NCI-H446 treated with DMSO at 0.1 percent for 48 hours (cell line): ENCODE data around the gene TEX19.
A peak's percentile ranks its signal among the peaks of the same experiment; 100 is the strongest.
"Not testable (repeated sequence)": the region's sequence is repeated elsewhere in the genome, so short reads cannot be mapped to it uniquely, and the experiment has no call there.

Source experiments
- DNase-seq: peaks from one replicate; lab custom pipeline; 2025; lab: John Stamatoyannopoulos, UW

The TEX19 gene

DNA sequence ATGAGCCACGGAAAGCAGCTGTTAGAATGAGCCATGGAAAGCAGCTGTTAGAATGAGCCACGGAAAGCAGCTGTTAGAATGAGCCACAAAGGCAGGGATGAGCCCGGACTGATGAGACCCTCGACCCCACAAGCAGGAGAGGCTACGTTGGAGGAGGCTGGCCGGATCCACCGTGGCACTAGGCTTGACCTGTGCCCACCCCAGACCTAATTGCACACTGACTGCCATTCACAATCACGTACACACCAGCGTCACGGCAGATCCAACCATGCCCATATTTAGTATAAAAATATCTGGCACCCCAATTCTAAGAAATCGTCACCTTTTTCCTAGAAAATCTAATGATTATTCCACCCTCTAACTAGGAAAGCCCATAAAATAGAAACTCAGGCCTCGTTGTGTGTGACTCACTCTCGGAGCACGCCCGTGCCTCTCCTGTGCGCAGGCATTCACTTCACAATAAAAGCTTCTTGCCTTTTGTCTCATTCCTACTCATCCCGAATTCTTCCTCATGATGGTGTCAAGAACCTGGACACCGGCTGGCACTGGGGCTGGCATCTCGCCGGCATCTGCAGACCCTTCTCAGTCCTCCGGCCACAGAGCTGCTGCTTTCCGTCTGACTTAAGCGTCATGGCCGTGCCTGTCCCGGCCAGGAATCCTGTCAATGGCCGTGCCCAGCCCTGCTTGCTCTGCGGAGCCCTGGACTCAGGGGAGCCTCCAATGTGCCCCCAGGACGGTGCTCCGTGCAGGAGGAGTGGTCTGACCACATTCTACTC is 20.0 kb upstream of the TEX19 start:
- DNase-seq: no peak

DNA sequence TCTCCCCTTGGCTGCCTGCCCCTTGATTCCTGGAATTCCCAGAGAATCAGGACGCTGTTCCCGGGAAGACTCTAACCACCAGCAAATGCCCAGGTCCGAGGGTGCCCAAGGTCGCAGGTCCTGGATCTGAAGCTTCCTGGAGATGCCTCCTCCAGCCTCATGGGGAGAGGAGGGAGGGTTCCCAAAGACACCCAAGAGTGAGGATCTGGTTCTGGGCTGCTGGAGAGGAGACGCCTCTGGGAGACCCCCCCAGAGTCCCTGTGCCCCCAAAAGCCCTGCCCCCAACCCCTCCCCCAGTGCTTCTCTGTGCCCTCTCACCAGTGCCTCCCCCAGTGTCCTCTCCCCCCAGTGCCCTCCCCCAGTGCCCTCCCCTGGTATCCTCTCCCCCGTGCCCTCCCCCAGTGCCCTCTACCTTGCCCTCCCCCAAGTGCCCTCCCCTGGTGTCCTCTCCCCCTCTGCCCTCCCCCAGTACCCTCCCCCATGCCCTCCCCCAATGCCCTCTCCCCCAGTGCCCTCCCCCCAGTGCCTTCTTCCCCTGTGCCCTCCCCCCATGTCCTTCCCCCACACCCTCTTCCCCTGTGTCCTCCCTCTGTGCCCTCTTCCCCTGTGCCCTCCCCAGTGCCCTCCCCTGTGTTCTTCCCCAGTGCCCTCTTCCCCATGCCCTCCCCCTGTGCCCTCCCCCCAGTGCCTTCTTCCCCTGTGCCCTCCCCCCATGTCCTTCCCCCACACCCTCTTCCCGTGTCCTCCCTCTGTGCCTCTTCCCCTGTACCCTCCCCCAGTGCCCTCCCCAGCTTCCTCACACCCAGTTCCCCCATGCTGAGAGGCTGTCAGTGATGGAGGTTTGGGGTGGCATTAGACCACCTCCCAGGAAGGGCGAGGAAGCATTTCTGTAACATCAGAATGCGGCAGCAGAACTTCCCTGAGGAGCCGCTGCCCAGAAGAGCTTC is 19.1 kb upstream of the TEX19 start:
- no peak for DNase-seq

DNA sequence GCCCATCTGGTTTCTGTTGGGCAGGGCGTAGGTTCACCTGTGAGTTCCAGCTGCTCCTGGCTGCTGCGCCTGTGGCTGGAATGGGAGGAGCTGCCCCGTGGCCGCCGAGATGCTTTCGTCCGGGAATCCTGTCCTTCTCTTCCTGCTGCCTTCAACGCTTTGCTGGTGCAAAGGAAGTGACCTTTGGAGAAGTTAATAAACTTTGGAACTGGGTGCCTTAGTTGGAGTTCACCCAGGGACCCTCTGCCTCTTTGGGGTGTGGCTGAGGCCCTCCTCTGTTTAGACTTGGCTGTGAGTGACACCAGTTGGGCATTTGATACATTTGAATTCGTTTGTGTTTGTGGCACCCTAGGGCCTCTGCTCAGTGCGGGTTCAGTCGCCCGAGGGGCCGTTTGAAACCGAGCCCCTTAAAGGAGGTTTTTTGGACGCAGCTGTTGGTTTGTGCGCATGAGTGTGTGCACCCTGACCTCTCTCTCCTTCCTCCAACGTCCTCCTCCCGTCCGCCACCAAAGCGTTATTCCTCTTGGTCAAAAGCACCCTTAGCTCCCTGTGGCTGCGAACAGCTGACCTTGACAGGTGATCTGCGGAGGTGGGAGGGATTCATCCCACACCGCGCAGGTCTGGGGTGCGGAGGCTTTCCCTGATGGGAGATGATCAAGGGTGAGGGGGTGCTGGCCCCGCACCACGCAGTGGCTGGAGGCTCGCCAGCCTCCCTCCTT is 16.5 kb upstream of the TEX19 start:
- DNase-seq: no peak

DNA sequence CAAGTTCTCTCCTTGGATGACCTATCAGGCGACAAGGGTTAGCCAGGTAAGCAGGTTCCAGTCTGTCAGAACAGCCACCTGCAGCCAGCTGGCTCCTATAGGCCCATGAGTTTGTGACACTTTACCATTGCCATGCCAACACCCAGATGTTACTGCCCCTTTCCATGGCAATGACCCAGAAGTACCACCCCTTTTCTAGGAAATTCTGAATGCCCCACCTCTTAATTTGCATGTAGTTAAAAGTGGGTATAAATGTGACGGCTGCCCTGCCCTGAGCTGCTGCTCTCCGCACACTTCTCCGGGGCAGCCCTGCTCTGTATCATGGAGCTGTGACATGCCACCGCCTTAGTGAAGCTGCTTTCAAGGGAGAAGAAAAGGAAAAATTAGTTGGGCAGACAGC is 15.5 kb upstream of the TEX19 start:
- DNase-seq: no peak

DNA sequence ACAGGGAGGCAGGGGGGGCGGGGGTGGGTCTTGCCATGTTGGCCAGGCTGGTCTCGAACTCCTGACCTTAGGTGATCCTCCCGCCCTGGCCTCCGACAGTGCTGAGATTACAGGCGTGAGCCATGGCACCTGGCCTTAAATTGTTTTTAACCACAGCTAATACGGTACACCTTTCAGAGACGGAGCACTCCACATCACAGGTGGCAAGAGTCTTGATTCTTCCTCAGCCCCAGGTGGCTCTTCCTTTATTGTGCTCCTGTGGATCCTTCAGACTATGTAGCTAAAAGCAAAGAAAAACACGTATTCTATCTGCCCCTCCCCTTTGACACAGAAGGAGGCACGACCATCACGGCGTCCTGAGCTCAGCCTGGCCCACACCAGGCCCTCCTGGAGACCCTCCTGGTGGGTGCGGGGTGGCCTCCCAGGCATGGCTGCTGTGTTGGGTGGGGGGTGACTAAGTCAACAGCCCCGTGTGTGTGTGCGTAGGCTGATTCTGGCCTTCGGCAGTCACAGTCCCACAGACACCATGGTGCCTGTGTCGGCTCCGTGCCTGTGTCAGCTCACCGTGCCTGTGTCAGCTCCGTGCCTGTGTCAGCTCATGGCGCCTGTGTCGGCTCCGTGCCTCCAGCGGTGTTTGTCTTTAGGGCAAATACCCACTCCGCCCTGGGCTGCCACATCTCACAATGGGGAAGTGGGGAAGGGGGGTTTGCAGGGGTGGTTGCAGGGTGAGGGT is 14.7 kb upstream of the TEX19 start:
- no peak for DNase-seq

DNA sequence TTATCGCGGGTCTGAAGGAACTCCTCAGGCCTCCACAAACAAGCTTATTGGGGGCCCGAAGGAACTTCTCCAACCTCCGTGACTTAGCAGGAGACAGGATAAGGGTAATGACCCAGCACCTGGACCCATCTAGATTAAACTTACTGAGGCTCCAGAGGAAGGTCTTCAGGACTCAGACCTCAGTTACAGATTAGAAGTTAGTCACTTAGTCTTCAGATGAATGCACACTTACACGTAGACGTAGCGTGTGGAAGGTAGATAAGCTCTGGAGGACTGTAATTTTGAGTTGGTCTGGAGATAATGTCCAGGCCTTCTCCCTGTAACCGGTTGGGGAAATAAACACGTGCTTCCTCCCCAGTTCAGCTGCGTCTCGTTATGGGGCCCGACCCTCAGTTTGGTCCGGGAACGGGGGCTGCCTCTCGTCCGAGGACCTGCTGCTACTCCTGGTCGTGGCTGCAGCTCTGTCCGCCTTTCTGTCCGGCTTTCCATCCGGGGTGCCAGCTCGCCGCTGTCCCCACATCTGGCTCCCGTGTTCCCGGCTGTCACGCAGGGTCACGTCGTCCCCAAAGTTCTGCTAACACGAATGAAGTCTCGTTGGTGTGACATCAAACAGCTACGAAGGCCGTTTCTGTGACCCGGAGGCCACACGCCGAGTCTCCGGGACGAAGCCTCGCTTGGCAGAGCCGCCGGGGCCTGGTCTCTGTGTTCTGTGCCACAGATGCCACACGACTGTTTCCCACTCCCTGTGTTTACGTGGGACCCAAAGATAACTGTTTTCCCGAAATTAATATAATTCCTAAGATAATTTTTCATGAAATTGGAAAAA is 13.7 kb upstream of the TEX19 start:
- DNase-seq: no peak

DNA sequence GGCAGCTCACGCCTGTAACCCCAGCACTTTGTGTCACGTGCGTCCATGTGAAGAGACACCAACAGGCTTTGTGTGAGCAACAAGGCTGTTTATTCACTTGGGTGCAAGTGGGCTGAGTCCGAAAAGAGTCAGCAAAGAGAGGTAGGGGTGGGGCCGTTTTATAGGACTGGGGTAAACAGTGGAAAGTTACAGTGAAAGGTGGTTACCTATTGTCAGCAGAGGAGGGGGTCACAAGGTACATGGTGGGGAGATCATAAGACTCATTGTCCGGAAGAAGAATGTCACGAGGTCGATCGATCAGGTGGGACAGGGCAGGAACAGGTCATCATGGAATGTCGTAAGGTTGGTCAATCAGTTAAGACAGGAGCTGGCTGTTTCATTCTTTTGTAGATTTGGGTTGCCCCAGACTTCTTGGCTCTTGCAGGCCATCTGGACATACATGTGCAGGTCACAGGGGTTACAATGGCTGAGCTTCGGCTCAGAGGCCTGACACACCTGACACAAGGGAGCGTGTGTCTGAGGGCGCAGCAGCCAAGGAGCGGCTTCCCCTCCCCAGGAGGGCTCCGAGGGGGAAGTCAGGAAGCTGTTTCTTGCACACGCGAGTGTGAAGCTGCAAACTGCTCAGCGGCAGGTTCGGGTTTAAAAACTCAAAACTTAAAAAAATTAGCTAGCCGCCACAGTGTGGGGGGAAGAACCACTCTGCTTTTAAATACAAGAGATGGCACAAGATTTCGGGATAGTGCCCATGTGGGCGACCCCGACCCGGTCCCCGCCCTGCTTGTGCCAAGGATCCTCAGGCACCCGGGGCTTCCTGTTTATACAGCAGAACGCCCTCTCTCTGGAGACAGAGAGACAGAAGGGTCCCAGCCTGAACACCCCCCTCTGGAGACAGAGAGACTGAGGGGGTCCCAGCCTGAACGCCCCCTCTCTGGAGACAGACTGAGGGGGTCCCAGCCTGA is 12.4 kb upstream of the TEX19 start:
- no peak for DNase-seq

DNA sequence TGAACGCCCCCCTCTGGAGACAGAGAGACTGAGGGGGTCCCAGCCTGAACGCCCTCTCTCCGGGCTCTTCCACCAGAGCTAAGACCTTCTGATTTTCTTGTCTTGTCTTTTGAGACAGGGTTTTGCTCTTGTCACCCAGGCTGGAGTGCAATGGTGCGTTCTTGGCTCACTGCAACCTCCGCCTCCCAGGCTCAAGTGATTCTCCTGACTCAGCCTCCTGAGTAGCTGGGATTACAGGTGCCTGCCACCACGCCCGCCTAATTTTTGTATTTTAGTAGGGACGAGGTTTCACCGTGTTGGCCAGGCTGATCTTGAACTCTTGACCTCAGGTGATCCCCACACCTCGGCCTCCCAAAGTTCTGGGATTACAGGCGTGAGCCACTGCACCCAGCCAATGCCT is 11.1 kb upstream of the TEX19 start:
- not testable (repeated sequence) for DNase-seq

DNA sequence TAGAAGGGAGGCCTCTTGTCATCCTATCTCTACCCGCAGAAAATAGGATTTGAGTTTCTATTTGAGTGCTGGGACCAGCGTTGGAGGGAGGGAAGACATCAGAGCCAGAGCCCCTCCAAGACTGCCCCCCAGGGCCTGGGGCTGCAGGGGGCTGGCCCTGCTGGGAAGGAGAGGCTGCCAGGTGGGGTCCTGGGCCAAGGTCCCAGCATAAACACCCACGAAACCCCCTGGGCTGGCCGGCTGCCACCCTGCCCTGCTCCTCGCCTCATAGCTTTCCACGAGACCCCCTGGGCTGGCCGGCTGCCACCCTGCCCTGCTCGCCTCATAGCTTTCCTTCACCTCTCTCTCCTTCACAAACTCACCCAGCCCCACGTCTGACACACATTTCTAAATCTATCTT is 10.6 kb upstream of the TEX19 start:
- DNase-seq: no peak

DNA sequence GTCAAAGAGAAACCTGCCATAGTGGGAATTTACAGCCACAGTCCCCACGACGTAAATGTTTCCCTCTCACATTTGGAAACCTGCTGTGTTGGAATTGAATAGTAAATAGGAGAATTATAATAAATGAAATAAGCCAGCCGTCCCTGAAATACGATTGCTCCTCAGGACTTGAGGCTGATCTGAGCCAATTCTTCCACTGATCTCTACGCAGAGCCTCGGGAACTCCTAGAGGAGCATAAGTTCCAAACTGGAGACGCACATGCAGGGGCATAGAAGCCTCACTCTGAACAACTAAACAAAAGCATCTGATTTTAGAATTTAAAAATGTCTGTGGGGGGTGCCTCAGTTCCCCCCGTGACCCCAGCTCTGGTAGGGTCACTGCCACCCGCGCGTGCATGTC is 10.2 kb upstream of the TEX19 start:
- DNase-seq: no peak

DNA sequence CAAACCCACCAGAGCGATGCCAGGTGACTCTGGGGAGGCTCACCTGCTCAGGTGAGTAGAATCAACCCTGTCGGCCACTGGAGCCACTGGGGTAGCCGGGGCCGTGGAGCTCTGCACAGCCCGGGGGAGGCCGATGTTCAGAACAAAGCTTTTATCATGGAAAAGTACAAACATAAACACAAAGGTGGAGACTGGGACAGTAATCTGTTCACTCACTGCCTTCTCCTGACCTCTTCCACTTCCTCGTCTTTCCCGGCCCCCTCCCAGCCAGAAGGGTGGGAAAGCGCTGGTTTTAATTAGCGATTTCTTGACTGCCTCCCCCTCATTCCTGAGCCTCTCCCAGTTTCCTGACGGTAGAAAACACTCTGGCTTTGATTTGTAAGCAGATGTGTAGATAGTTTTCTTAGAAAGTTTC is 9.8 kb upstream of the TEX19 start:
- no peak for DNase-seq

DNA sequence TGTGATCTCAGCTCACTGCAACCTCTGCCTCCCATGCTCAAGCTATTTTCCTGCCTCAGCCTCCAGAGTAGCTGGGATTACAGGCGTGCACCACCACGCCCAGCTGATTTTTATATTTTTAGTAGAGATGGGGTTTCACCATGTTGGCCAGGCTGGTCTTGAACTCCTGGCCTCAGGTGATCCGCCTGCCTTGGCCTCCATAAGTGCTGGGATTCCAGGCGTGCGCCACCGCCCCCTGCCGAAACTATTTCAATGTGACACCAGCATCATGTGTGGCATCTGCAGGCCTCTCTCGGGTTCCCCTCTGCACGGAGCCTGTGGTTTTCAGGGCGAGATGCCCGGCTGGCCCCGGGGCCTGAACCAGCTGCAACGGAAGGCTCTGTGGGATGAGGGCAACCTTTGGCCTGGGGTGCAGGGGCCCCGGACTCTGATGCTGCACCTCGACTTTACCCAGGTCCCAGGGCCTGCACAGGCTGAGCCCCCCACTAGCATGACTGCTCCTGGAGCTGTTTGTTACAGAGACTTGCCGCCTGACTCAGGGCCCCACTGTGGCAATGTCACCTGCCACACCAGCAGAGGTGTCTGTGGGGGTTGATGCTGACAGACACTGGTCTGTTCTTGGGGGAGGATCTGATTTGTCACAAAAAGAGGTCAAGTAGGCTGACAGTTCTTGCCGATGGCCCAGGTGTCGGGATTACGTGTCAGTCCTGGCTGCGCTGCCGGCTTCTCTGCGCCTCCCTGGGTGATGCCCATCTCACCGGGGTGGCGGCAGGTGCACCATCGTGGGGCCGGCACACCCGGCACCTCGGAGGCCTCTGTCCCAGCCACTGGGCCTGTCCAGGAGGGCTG is 8.6 kb upstream of the TEX19 start:
- DNase-seq: no peak

DNA sequence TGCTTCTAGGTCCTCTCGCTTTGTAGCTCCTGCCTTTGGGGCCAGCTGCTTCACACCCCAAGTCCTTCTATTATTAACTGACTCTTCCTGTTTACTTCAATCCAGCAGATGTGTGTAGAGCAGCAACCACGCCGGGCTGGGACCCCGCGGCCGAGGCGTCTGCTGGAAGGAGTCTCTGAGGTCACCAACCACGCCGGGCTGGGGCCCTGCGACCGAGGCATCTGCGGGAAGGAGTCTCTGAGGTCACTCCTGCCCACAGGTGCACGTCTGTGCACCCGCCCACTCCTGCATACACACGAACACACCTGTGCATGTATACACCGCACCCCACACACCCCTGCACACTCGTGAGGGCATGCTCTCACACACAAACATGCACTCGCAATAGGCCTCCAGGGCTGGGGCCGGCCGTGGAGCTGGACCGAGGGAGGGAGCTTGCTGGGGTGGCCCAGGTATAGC is 7.8 kb upstream of the TEX19 start:
- no peak for DNase-seq

DNA sequence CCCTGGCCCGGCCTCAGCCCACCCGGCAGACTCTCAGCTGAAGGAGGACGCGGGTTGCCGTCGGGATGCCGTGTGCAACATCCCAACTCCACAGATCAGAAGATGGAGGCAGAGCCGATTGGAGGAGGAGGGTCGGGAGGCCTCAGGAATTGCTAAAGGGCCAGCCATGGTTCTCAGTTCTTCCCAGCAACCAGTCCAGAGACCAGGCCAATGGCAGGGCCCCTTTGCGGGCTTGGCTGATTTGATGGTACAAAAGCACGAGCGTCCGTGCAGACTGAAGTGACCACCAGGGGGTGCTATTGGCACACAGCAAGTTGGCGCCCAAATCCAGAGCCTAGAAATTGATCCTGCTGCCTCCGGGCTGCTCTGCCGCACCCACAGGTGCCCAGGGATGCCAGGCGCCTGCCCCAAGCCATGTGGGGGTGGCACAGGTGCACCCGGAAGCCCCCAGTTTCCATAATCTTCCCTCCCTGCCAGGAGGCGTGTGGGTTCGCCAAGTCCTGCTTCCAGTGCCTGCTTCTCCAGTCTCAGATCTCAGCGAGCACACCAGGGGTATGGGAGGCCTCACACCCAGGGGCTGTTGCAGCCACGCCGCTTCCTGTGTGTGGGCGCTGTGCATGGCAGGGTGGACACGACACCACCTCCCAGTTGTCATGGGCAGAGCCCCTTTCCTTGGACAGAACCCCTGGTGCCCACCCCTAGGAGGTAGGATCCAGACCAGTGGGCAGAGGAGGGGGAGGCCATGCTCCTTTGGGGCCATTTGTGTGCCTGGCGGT is 7.1 kb upstream of the TEX19 start:
- DNase-seq: peak; percentile 56

DNA sequence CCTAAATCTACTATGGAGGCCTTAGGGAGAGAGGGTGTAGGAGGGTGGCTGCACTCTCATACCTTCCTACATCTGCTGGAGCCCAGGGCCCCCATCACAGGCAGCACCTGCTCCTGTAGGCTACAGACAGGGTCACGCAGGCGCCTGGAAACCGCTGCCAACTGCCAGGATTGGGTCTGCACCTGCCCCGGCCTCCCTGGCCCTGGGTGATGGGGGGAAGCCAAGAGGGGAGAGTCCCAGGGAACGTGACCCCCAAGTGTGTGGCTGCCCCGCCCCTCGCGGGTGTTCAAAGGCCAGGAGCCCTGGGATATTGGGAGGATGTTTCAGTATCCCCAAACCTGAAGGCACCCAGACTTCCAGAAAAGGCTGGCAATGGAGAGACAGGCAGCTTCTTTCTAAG is 5.6 kb upstream of the TEX19 start:
- DNase-seq: no peak

DNA sequence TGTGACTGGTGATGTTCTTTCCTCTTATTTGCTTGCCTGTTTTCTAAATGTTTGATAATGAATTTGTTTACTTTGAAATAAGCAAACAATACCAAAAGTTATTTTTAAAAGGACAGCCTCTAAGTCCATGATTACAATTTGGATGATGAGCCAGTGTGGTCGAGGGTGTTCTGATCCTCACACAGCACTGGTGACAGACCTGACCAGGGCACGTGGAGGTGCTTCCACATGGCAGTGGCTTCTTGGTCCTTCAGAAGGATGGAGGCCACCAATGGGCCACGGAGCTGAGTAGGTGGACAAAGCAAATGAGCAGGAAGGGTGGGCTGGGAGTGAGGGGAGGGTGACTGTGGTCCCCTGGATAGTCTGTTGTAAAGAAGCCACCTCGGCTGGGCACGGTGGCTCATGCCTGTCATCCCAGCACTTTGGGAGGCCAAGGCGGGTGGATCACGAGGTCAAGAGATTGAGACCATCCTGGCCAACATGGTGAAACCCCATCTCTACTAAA is 4.2 kb upstream of the TEX19 start:
- DNase-seq: no peak

DNA sequence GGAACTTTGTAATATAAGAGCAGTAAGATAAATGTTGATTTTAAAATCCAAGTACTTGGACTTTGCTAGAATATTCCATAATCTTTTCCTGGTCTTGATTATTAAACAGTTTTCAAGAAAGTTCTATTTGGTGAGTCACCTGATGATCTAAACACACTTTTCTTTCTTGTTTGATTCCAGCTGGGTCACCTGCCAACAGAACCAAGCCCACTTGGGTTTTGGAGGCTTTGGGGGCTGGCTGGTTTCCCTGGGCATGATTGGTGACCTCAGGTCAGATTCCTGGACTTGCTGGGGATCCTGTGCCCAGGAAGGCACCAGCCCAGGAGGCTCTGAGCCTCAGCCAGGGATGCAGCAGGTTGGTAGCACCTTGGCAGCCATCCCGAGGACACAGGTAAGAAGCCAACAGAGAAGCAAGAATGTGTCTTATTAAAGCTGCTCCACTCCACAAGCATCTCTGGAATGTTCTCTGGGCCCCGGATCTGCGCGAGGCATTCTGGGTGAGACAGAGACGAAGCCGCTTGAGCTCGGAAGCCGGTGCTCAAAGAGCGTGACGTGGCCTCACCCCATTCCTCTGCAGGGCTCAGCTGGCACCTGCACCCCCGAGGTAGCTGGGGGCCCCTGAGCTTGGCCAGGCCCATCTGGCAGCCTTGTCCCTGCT is 3.1 kb upstream of the TEX19 start:
- no peak for DNase-seq
